Measurements from ENCODE around the gene SPAG16. TPM values are rescaled to one million over a fixed set of nuclear protein-coding genes. Genes with fewer than 3 reads are reported as not detected.

SPAG16 gene
- total and polyA plus RNA-seq, 2 of the 13 experiments (the other 11 are each of a cell fraction or from before 2014, with no cell fraction given): 9.6 to 26.5 TPM

DNA sequence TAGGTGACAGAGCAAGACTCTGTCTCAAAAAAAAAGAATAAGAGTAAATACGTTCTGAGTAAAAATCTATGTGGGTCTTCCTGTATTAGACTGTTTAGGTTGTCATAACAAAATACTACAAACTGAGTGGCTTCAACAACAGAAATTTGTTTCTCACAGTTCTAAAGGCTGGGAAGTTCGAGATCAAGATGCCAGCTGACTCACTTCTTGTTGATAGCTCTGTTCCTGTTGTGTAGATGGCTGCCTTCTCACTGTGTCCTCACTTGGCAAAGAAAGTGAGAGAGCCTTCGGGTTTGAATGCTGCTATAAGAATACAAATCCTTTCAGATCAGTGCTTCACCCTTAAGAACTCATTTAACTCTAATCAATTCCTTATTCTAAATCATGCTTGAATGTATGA lies 696.6 kb downstream of the SPAG16 start (continued):
- TF ChIP-seq PHF20 (CRISPR knock-in tag; IDR thresholded peaks at IDR 0.05) (no peak), ZNF317 (CRISPR knock-in tag; IDR thresholded peaks at IDR 0.05) (no peak), RARA (CRISPR knock-in tag; IDR thresholded peaks at IDR 0.05) (no peak), ZNF788 (CRISPR knock-in tag; IDR thresholded peaks at IDR 0.05; ENCODE audit: borderline replicate concordance) (no peak), FOXA3 (CRISPR knock-in tag; IDR thresholded peaks at IDR 0.05) (no peak), ZBTB42 (CRISPR knock-in tag; IDR thresholded peaks at IDR 0.05) (no peak), ZZZ3 (CRISPR knock-in tag; IDR thresholded peaks at IDR 0.05; ENCODE audit: borderline replicate concordance) (no peak), TFDP2 (CRISPR knock-in tag; IDR thresholded peaks at IDR 0.05) (no peak)

GRCh38 chr2:213989207-213989606 lies 704.9 kb downstream of the SPAG16 start:
- POLR2A ChIA-PET: no interaction called here
- TF ChIP-seq MAFF (IDR thresholded peaks at IDR 0.05; ENCODE audit: low read depth, low read length): peak; percentile 58
- peak; percentile 54 to 71; a peak in 3 of 4 replicates for TF ChIP-seq MAFK (conservative IDR thresholded peaks at IDR 0.05 in 1 of 2, IDR thresholded peaks at IDR 0.05 in 1 of 2; ENCODE audit: low read length in 2 of 2)
- no peak for TF ChIP-seq ZSCAN12 (CRISPR knock-in tag; IDR thresholded peaks at IDR 0.05)
- H3K9me3 ChIP-seq (ENCODE audit: low read length): no peaks in the 10 kb centered on the region
- H3K27me3 ChIP-seq (ENCODE audit: control insufficient read depth in 1 of 2, insufficient read depth in 2 of 2, low read length in 2 of 2): no peaks in the 10 kb centered on the region
- H3K27ac ChIP-seq (ENCODE audit: extremely low read length, insufficient read depth, low read length): no peak overlapping the region
- no peaks in the 10 kb centered on the region for H4K20me1 ChIP-seq (ENCODE audit: insufficient read depth, low read length)
- in situ Hi-C loops (cut with HindIII; ENCODE audit: extremely low pct_ligation_motif_present, low pct_unique_long_range_greater_than_20kb) (no loop called here), intact Hi-C loops (cut with micrococcal nuclease; ENCODE audit: unreplicated experiment) (no loop called here)
- no peaks in the 10 kb centered on the region for H3K4me1 ChIP-seq (ENCODE audit: insufficient read depth, low read length)
- no peak overlapping the region for H3K4me3 ChIP-seq (replicated peaks in 1 of 3; ENCODE audit: insufficient read depth in 1 of 3, low read depth in 2 of 3, low read length in 3 of 3)
- DNase-seq (ENCODE audit: low spot score): no peak
- 39% methylated on average over 3 of the region's 3 CpGs for WGBS (ENCODE audit: low lambda C conversion rate)
- no peak overlapping the region for H3K9ac ChIP-seq (ENCODE audit: insufficient read depth, low read depth, low read length)
- H3K4me2 ChIP-seq (ENCODE audit: low read depth, low read length): no peak overlapping the region
- ATAC-seq: no peak
- no peak for FAIRE-seq
- H2AFZ ChIP-seq (ENCODE audit: low read length): no peak overlapping the region
- CTCF ChIA-PET (ENCODE audit: low intra/inter-chr PET ratio, low total read pairs): no interaction called here
- H3K36me3 ChIP-seq (replicated peaks in 1 of 2; ENCODE audit: control insufficient read depth in 1 of 2, insufficient read depth in 2 of 2, low read length in 2 of 2): no peaks in the 10 kb centered on the region
- no TSS peak for BruUV-seq (replicated peaks)
- H3K79me2 ChIP-seq (ENCODE audit: insufficient read depth, low read length): no peaks in the 10 kb centered on the region
